PFSK-1 (cell line): ENCODE results near the gene SCYL2.

Experiments used
- POLR2AphosphoS5 ChIP-seq: IDR thresholded peaks from 2 replicates; pipeline ENCODE4 v1.6.1; 2012; ENCODE audit warnings: low read depth, mild to moderate bottlenecking, control low read depth, low read length, moderate library complexity
- SIN3A ChIP-seq: IDR thresholded peaks from 2 replicates; pipeline ENCODE4 v1.6.1; 2012; ENCODE audit warnings: mild to moderate bottlenecking, low read length, moderate library complexity, borderline replicate concordance; ENCODE audit not compliant: insufficient read depth
- TAF1 ChIP-seq: IDR thresholded peaks from 2 replicates; pipeline ENCODE4 v1.6.1; 2012; ENCODE audit warnings: low read length, control low read depth, borderline replicate concordance; ENCODE audit not compliant: insufficient read depth

- TF ChIP-seq POLR2AphosphoS5 (no peak), TAF1 (no peak), SIN3A (no peak)
Measured at GRCh38 chr12:100376161-100376560, 109.2 kb downstream of the SCYL2 start.
